Stimulated activated naive CD8-positive, alpha-beta T cell treated with anti-CD3 and anti-CD28 coated beads, Interleukin-15, amount 100 ng/mL, for 72 hours (primary cell): Measurements from ENCODE around the gene TTC27.

Experiments
- ATAC-seq: fragments of 150-1000 bp; cut with Tn5 transposase; 2 replicates; pipeline ENCODE4 v1.10.0; 2021; ENCODE audit warnings: mild to moderate bottlenecking, moderate library complexity
- DNase-seq, 2 donors: peaks; one replicate each; pipeline ENCODE4 v3.0.0; 2021 to 2022
- H3K27ac Mint-ChIP-seq, 2 donors: one replicate each; pipeline ENCODE4 v1.8.0; 2022; ENCODE audit warnings: mild to moderate bottlenecking in 2 of 2, mixed read lengths in 2 of 2, moderate library complexity in 2 of 2
- H3K27me3 Mint-ChIP-seq: one replicate; pipeline ENCODE4 v1.8.0; 2022; ENCODE audit warnings: mixed read lengths
- H3K4me1 Mint-ChIP-seq: one replicate; pipeline ENCODE4 v1.8.0; 2022; ENCODE audit warnings: mild to moderate bottlenecking, mixed read lengths
- H3K4me3 Mint-ChIP-seq, 2 donors: one replicate each; pipeline ENCODE4 v1.8.0; 2022; ENCODE audit warnings: mild to moderate bottlenecking in 2 of 2, mixed read lengths in 2 of 2, moderate library complexity in 1 of 2
- H3K9me3 Mint-ChIP-seq, 2 donors: one replicate each; pipeline ENCODE4 v1.8.0; 2022; ENCODE audit warnings: mixed read lengths in 2 of 2

Gene TTC27

DNA sequence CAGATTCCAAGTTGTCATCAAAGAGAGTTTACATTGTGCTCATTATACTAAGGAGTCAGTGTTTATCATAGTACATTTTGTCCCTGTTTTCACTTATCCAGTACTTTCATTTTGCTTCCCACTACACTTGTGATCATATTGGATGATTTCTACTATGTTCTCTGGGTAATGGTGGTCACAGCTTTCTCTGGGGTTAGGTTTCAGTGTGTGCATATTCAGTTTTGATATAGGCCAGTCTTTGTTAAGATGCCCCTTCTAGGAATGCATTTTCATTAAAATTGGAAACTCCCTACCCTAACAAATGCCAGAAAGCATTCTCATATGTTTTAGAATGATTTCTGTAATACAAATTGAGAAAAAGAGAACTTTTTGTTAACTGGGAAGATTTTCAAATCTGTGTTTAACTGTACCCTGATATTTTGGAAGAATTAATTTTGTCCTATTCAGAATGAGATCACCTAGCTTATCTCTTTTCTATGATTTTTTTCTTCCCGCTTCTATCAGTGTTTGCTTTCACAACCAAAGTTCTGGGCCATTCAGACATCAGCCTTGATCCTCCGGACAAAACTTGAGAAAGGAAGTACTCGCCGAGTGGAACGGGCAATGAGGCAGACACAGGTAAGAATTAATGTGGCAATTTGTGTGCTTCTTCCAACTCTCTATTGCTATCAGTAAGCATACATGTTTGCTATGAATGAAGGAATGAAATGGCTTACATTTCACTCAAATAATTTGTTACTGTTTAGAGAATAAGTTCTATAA is 74.6 kb downstream of the TTC27 start:
- DNase-seq (no peak), ATAC-seq (no peak)
- Mint-ChIP-seq H3K27me3 (no peaks in the 10 kb centered on the region), H3K4me1 (peaks cover 5% of the 10 kb centered on the region), H3K4me3 (no peak overlapping the region), H3K27ac (no peak overlapping the region), H3K9me3 (no peaks in the 10 kb centered on the region)

DNA sequence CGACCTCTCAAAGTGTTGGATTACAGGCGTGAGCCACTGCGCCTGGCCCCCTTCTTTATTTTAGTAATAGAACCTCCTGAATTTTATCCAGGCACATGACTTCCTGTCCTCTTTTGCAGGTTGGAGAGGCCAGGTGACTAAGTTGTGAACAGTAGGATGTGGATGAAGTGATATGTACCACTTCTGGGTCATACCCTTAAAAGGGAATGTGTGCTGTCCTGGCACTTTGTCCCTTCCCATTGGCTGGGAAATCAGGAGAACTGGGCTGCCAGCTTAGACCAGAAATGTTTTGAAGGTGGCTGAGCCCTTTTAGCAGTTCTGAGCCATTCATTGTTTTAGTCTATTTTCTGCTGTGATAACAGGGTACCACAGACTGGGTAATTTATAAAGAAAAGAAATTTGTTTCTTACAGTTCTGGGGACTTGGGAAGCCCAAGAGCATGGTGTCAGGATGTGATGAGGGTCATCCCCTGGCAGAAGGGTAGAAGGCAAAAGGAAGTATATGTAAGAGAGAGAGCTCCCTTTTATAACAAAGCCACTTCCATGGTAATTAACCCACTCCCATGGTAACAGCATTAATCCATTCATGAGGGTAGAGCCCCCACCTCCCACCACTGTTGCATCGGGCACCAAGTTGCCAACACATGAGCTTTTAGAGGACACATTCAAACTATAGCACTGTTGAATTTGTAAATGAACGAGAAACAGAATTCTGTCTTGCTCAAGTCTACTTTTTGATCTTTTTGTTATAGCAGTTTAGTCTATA is 79.1 kb downstream of the TTC27 start:
- Mint-ChIP-seq H3K27ac (peak overlapping the region in 1 of 2 donors; percentile 89), H3K4me3 (no peak overlapping the region), H3K27me3 (no peaks in the 10 kb centered on the region), H3K9me3 (no peaks in the 10 kb centered on the region), H3K4me1 (peaks cover 5% of the 10 kb centered on the region)
- DNase-seq = no peak
- ATAC-seq = no peak

DNA sequence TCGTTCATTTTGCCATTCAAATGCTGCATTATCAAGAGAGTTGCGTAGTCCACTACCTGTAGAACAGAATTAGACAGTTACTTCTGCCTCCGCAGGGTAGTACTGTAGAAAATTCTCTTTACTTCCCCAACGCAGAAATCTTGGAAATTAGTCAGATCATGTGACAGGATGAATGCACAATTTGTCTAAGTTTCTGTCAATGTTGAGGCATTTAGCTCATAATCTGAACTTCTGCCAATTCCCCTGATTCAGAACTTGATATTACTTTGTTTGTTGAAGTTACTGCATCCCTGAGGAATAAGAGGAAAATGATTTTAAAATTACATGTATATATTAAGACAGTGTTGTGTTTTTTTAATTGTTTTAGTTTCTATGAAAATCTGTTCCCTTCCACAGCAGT is 83.4 kb downstream of the TTC27 start:
- Mint-ChIP-seq H3K27ac (peak overlapping the region in 1 of 2 donors; percentile 74), H3K9me3 (peaks cover 4 to 9% of the 10 kb centered on the region in 2 donors), H3K4me3 (no peak overlapping the region), H3K4me1 (peaks cover 17% of the 10 kb centered on the region), H3K27me3 (no peaks in the 10 kb centered on the region)
- ATAC-seq (no peak), DNase-seq (no peak)

DNA sequence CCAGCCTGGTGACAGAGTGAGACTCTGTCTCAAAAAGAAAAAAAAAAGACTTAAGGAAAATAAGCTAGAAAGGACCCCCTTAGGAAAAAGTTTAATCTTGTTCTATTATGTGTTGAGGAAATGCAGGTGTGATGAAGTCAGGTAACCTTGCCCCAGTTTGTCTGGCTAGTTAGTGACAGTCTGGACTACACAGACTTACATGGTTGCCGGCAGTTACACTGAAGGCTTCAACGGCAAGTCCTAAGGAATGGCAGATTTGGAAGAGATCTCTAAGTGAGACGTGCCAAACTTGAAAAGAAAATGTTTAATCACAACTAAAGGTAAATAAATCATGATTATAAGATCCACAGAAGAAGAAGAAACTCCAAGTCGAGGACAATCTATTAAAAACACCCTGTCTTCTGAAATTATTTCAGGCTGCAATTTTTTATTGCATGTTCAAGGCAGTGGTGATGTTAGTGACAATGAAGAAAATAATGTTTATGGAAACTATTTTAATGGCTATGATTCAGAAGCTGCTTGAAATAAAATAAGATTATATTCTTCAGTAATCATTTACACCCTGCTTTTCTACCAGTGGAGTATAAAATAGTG is 84.2 kb downstream of the TTC27 start:
- H3K9me3 Mint-ChIP-seq = peaks cover 4 to 9% of the 10 kb centered on the region in 2 donors
- peaks cover 18% of the 10 kb centered on the region for H3K4me1 Mint-ChIP-seq
- H3K27ac Mint-ChIP-seq = peak overlapping the region in 1 of 2 donors; percentile 74
- ATAC-seq (no peak), DNase-seq (no peak)
- H3K4me3 Mint-ChIP-seq = no peak overlapping the region
- H3K27me3 Mint-ChIP-seq = no peaks in the 10 kb centered on the region

DNA sequence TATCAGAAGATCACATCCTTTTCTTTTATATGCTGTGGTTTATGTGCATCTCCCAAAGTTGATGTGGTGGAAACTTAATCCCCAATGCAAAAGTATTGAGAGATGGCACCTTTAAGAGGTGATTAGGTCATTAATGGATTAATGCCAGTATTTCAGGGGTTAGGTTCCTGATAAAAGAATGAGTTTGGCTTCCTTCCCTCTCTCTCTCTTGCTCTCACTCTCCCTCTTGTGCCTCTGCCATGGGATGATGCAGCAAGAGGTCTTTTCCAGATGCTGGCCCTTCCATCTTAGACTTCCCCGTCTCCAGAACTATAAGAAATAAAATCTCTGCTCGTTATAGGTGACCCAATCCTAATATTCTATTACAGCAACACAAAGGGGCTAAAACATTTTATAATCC is 85.0 kb downstream of the TTC27 start:
- Mint-ChIP-seq H3K27me3 (no peaks in the 10 kb centered on the region), H3K4me3 (no peak overlapping the region), H3K27ac (no peak overlapping the region), H3K9me3 (peaks cover 4 to 9% of the 10 kb centered on the region in 2 donors), H3K4me1 (peaks cover 18% of the 10 kb centered on the region)
- no peak for ATAC-seq
- no peak for DNase-seq

DNA sequence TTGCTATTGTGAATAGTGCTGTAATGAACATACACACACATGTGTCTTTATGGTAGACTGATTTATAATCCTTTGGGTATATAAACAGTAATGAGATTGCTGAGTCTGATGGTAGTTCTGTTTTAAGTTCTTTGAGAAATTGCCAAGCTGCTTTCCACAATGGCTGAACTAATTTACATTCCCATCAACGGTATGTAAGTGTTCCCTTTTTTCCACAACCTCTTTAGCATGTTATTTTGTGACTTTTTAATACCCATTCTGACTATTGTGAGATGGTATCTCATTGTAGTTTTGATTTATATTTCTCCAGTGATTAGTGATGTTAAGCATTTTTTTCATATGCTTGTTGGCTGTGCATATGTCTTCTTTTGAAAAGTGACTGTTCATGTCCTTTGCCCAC is 86.7 kb downstream of the TTC27 start:
- H3K27ac Mint-ChIP-seq = no peak overlapping the region
- H3K27me3 Mint-ChIP-seq = no peaks in the 10 kb centered on the region
- H3K4me1 Mint-ChIP-seq = peaks cover 18% of the 10 kb centered on the region
- ATAC-seq (no peak), DNase-seq (no peak)
- H3K4me3 Mint-ChIP-seq = no peak overlapping the region
- peaks cover 4 to 9% of the 10 kb centered on the region in 2 donors for H3K9me3 Mint-ChIP-seq

DNA sequence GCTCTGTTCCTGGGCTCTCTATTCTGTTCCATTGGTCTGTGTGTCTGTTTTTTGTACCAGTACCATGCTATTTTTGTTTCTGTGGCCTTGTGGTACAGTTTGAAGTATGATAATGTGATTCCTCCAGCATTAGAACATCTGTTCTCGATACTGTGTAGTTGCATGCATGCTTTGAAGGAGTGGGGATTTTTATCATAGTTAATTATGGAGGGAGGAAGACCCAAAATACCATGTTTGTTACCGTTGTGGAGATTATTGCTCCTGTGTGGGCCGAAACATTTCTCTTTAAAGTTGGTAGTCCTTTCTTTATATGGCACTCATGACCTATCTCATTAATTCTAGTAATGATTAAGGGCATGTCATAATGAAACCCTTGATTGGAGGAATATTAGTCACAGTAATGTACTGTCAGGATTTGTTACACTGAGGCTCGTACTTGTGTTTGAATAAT is 87.6 kb downstream of the TTC27 start:
- H3K4me3 Mint-ChIP-seq = peak overlapping the region; percentile 7 to 9
- DNase-seq (peak in 1 of 2 donors; percentile 15), ATAC-seq (peak; percentile 93)

DNA sequence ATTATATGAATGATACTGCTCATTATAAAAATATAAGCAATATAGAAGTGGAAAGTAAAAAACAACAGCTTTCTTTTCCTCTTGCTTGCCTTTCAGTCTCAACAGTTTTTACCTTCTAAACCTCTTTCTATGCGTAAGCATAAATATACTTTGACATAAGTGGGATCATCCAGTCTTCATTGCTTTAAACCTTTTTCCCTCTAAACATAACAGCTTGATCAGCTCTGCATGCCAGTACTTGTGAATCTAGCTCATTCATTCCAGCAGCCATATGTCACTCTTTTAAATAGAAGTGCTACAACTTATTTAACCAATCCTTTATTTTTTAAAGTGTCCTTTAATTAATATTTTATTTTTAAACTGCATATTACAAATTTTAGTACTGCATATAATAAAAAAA is 88.1 kb downstream of the TTC27 start:
- Mint-ChIP-seq H3K27me3 (no peaks in the 10 kb centered on the region), H3K4me3 (no peak overlapping the region), H3K4me1 (peaks cover 18% of the 10 kb centered on the region), H3K27ac (peak overlapping the region in 1 of 2 donors; percentile 58), H3K9me3 (peaks cover 4 to 9% of the 10 kb centered on the region in 2 donors)
- ATAC-seq (no peak), DNase-seq (no peak)

More for the DNA sequence above, 87.6 kb downstream of the TTC27 start:
- peaks cover 4 to 9% of the 10 kb centered on the region in 2 donors for H3K9me3 Mint-ChIP-seq
- peak overlapping the region in 1 of 2 donors; percentile 72 for H3K27ac Mint-ChIP-seq
- no peaks in the 10 kb centered on the region for H3K27me3 Mint-ChIP-seq
- H3K4me1 Mint-ChIP-seq = peaks cover 18% of the 10 kb centered on the region

DNA sequence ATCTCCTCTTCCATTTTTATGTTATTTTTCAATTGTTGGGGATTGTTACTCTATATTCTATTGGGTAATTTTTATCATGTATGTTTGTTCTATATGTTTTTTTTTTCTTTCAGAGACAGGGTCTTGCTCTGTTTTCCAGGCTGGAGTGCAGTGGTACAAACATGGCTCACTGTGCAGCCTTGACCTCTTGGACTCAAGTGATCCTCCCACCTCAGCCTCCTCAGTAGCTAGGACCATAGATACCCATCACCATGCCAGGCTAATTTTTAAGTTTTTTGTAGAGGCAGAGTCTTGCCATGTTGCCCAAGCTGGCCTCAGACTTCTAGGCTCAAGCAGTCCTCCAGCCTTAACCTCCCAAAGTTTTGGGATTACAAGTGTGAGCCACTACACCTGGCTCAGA is 88.7 kb downstream of the TTC27 start:
- no peak overlapping the region for H3K4me3 Mint-ChIP-seq
- no peak for ATAC-seq
- H3K4me1 Mint-ChIP-seq = peaks cover 18% of the 10 kb centered on the region
- H3K27ac Mint-ChIP-seq = no peak overlapping the region
- H3K27me3 Mint-ChIP-seq = no peaks in the 10 kb centered on the region
- no peak for DNase-seq
- H3K9me3 Mint-ChIP-seq = peaks cover 4 to 9% of the 10 kb centered on the region in 2 donors

DNA sequence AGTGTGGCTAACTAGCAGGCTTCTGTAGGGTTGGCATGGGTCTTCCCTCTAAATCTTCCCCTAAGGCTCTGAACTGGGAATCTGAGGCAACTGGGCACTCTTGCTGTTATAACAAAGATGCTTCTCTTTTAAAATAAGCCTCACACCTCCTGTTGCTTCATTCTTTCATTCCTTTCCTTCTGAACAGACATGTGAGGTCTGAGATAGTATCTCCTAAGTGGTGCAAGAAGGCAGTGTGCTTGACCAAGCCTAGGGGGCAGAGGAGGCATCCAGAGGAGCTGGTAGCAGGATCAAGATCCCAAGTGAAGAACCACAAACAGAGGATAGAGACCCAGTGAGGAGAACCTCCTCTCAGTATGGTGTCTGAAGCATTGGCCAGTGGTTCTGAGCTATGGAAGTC is 90.9 kb downstream of the TTC27 start:
- Mint-ChIP-seq H3K9me3 (peaks cover 3 to 6% of the 10 kb centered on the region in 2 donors), H3K4me3 (no peak overlapping the region), H3K4me1 (peaks cover 18% of the 10 kb centered on the region), H3K27ac (peak overlapping the region; percentile 17 to 30), H3K27me3 (no peaks in the 10 kb centered on the region)
- DNase-seq (no peak), ATAC-seq (no peak)

DNA sequence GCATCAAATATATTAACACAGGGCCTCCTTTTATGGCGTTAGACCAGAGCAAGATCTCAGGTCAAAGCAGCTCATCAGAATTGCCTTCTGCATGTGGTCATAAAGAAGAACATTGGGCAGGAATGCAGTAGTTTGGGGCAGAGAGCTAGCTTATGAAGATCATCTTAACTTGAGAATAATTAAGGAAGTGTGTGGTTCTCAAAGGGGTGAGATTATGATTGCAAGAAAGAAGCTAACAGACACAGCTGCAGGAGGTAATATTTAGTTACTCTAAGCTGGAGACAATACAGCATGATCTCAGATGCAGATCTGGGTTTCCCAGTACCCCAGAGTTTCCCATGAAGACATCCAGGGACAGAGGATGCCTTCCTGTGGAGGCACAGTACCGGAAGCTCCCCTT is 91.6 kb downstream of the TTC27 start:
- no peaks in the 10 kb centered on the region for H3K27me3 Mint-ChIP-seq
- no peak for ATAC-seq

DNA sequence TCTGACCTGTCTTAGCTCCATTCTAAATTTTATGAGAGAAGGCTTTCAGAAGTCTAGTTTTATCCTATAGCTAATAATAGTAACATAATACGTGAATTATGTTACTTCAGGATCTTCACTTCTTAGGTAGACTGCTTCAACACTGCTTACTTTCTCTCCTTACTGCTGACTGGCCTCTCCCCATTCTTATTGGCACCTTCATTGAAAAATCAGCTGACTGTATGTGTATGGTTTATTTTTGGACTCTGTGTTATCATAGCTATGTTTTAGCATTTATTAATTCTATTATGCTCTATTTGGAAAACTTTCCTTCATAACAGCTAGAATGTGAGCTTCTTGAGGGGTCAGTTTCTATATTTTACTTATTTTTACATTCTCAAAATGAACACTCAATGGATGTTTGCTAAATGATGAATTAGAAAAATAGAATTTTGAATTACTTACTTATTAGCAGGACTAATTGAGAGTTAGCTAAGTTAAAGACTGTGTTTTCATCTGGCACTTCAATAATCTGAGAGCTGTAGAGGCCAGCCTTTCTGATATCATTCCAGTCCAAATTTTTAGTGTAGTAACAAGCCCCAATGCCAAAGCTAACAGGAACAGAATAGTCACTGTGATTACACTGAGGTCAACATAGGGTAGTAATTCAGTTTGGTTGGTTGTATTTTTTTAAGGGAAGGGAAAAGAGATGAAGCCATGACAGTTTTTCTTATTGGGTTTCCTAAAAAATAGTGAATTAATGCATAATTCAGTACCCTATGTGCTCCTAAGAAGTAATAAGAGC is 92.3 kb downstream of the TTC27 start:
- DNase-seq (no peak), ATAC-seq (no peak)
- Mint-ChIP-seq H3K9me3 (no peaks in the 10 kb centered on the region), H3K4me1 (peaks cover 11% of the 10 kb centered on the region), H3K27ac (no peak overlapping the region), H3K4me3 (no peak overlapping the region), H3K27me3 (no peaks in the 10 kb centered on the region)

More for the DNA sequence above, 91.6 kb downstream of the TTC27 start:
- H3K9me3 Mint-ChIP-seq = no peaks in the 10 kb centered on the region
- H3K27ac Mint-ChIP-seq = no peak overlapping the region
- H3K4me1 Mint-ChIP-seq = peaks cover 18% of the 10 kb centered on the region
- no peak for DNase-seq
- no peak overlapping the region for H3K4me3 Mint-ChIP-seq

DNA sequence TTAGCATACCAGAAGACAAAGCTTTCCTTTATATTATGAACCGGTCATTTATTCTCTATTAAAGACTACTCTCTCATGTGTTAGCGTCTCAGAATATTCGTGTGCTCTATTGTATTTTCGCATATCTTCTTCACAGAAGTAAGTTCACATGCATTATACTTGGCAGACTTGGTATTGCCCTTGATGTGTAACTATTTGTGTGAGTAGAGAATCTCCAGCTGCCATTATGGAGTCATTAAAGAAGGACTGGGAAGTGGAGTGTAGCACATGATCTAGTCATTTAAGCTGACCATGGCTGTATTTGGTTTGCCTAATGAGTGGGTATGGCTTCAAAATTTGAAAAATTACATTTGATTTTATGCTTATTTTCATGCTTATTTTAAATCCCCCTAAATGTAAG is 92.9 kb downstream of the TTC27 start:
- no peaks in the 10 kb centered on the region for H3K9me3 Mint-ChIP-seq

DNA sequence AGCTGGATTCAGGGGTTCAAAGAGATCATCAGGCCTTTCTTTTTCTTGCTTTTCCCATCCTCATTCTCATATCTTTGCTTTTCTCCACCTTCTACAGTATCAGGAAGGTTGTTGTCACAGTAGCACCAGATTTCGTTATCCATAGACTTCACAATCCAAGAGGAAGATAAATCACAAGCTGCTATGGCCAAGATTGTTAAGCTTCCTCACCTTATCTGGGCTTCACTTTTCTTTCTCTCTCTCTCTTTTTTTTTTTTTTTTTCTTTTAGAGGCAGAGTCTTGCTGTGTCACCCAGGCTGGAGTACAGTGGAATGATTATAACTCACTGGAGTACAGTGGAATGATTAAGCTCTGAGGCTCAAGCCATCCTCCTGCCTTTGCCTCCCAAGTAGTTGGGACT is 93.5 kb downstream of the TTC27 start:
- Mint-ChIP-seq H3K4me1 (no peaks in the 10 kb centered on the region), H3K27me3 (no peaks in the 10 kb centered on the region), H3K27ac (no peak overlapping the region), H3K4me3 (no peak overlapping the region), H3K9me3 (peaks cover 0 to 4% of the 10 kb centered on the region in 2 donors)
- DNase-seq (no peak), ATAC-seq (no peak)

More for the DNA sequence above, 92.9 kb downstream of the TTC27 start:
- DNase-seq (no peak), ATAC-seq (no peak)
- H3K27me3 Mint-ChIP-seq = no peaks in the 10 kb centered on the region
- H3K27ac Mint-ChIP-seq = no peak overlapping the region
- H3K4me3 Mint-ChIP-seq = no peak overlapping the region
- peaks cover 5% of the 10 kb centered on the region for H3K4me1 Mint-ChIP-seq

DNA sequence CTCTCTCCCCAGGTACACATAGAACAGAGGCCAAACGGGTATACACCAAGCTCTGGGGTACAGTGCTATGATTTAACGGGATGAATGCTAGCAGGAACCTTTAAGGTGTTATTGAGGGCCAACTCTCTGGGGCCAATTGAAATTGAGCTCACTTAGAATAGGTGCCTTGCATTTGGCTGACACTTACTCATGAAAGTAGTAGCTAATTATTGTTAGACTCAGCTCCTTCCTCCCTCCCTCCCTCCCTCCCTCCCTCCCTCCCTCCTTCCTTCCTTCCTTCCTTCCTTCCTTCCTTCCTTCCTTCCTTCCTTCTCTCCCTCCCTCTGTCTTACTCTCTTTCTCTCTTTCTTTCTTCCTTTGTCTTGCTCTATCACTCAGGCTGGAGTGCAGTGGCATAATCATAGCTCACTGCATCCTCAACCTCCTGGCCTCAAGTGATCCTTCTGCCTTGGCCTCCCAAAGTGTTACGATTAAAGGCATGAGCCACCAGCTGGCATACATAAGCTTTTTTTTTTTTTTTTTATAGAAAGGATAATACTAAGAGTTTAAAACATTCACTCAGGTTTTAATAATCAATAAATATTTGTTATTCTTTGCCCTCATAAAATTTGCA is 95.7 kb downstream of the TTC27 start:
- no peak overlapping the region for H3K27ac Mint-ChIP-seq
- H3K4me3 Mint-ChIP-seq = no peak overlapping the region

More for the DNA sequence above, 95.7 kb downstream of the TTC27 start:
- ATAC-seq (no peak), DNase-seq (no peak)
- Mint-ChIP-seq H3K4me1 (no peaks in the 10 kb centered on the region), H3K27me3 (no peaks in the 10 kb centered on the region), H3K9me3 (peaks cover 0 to 9% of the 10 kb centered on the region in 2 donors)
